ENCODE results near the gene GRIK4.

Gene GRIK4

GRCh38 chr11:120801801-120802689, 290.5 kb downstream of the GRIK4 start:
- no peak for TF ChIP-seq TAF1 (IDR thresholded peaks at IDR 0.05; ENCODE audit: borderline replicate concordance, insufficient read depth, low read length)
- TF ChIP-seq, protein P1, sequence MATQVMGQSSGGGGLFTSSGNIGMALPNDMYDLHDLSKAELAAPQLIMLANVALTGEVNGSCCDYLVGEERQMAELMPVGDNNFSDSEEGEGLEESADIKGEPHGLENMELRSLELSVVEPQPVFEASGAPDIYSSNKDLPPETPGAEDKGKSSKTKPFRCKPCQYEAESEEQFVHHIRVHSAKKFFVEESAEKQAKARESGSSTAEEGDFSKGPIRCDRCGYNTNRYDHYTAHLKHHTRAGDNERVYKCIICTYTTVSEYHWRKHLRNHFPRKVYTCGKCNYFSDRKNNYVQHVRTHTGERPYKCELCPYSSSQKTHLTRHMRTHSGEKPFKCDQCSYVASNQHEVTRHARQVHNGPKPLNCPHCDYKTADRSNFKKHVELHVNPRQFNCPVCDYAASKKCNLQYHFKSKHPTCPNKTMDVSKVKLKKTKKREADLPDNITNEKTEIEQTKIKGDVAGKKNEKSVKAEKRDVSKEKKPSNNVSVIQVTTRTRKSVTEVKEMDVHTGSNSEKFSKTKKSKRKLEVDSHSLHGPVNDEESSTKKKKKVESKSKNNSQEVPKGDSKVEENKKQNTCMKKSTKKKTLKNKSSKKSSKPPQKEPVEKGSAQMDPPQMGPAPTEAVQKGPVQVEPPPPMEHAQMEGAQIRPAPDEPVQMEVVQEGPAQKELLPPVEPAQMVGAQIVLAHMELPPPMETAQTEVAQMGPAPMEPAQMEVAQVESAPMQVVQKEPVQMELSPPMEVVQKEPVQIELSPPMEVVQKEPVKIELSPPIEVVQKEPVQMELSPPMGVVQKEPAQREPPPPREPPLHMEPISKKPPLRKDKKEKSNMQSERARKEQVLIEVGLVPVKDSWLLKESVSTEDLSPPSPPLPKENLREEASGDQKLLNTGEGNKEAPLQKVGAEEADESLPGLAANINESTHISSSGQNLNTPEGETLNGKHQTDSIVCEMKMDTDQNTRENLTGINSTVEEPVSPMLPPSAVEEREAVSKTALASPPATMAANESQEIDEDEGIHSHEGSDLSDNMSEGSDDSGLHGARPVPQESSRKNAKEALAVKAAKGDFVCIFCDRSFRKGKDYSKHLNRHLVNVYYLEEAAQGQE (IDR thresholded peaks at IDR 0.05; ENCODE audit: insufficient read depth in 1 of 2, low read depth in 2 of 2, low read length in 2 of 2), result no peak

DNA sequence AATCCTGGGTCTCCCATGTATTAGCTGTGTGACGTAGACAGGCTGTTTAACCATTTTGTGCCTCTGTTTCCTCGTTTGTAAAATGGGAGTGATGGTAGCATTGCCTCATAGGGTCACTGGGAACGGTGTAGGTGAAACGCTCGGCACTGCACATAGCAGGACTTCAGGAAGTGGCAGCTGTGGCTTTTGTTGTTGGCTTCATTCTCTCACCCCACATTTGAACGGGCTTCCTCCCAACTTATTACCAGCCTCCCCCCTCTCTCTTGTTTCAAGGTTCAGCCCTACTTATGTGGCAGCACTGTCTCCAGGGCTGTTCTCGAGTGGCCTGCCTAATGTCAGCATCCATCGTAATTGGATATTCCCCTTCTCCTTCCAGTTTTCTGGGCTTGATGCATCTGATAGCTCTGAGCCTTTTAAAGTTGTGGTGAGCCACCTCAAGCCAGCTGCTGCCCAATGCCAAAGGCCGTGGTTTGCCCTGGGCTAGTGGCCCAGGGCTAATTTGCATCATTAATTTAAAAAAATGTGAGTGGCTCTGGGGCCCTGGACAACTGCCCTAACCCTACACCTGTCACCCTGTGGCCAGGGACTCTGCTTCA, 294.5 kb downstream of the GRIK4 start:
- TF ChIP-seq POLR2AphosphoS5 (IDR thresholded peaks at IDR 0.05; ENCODE audit: low read depth, low read length), result no peak
- TF ChIP-seq, protein P1 (IDR thresholded peaks at IDR 0.05; ENCODE audit: insufficient read depth in 1 of 2, low read depth in 2 of 2, low read length in 2 of 2), result no peak
- no peak for TF ChIP-seq TAF1 (IDR thresholded peaks at IDR 0.05; ENCODE audit: borderline replicate concordance, insufficient read depth, low read length)
- TF ChIP-seq SIN3A (IDR thresholded peaks at IDR 0.05; ENCODE audit: borderline replicate concordance, insufficient read depth, low read length), result no peak
- no peak for TF ChIP-seq FOXP2 (optimal IDR thresholded peaks at IDR 0.05; ENCODE audit: borderline replicate concordance, extremely low read depth, extremely low read length, insufficient read depth)

DNA sequence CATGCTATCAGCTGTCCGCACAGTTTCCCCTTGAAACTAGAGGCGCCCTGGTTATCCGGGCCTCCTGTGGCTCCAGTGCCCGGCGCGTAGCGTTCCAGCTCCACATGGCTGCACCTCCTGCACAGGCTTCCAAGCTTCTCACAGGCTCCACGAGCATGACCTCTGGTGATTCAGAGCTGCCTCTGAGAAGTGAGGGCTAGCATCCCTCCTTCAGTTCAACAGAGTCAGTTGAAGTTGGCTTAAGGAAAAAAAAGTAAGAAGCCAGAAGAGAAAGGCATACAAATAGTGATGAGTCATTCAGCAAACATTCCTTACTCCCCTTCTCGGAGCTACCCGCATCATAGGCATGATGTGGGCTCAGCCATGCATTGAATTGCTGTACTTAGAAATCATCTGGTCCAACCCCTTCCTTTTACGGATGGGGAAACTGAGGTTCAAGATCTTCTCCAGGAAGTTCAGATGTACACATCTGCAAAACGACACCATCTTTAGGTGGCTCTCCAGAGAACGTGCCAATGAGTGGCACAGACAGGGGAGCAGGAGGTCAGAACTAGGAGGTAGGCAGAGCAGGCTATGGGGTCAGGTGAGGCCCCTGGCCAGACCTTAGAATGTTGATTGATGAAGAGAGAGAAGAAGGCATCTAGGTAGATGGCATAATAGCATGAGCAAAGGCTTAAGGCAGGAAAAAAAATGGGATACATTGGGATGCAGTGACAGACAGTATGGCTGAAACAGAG, 296.0 kb downstream of the GRIK4 start:
- no peak for TF ChIP-seq POLR2AphosphoS5 (IDR thresholded peaks at IDR 0.05; ENCODE audit: low read depth, low read length)
- TF ChIP-seq TAF1 (IDR thresholded peaks at IDR 0.05; ENCODE audit: borderline replicate concordance, insufficient read depth, low read length), result no peak
- TF ChIP-seq SIN3A (IDR thresholded peaks at IDR 0.05; ENCODE audit: borderline replicate concordance, insufficient read depth, low read length), result no peak
- TF ChIP-seq FOXP2 (optimal IDR thresholded peaks at IDR 0.05; ENCODE audit: borderline replicate concordance, extremely low read depth, extremely low read length, insufficient read depth), result no peak
- TF ChIP-seq, protein P1 (IDR thresholded peaks at IDR 0.05; ENCODE audit: insufficient read depth in 1 of 2, low read depth in 2 of 2, low read length in 2 of 2), result no peak

GRCh38 chr11:120808616-120809050, 297.1 kb downstream of the GRIK4 start:
- no peak for TF ChIP-seq TAF1 (IDR thresholded peaks at IDR 0.05; ENCODE audit: borderline replicate concordance, insufficient read depth, low read length)
- TF ChIP-seq FOXP2 (optimal IDR thresholded peaks at IDR 0.05; ENCODE audit: borderline replicate concordance, extremely low read depth, extremely low read length, insufficient read depth), result no peak
- TF ChIP-seq POLR2AphosphoS5 (IDR thresholded peaks at IDR 0.05; ENCODE audit: low read depth, low read length), result no peak
- TF ChIP-seq SIN3A (IDR thresholded peaks at IDR 0.05; ENCODE audit: borderline replicate concordance, insufficient read depth, low read length), result no peak
- TF ChIP-seq, protein P1 (IDR thresholded peaks at IDR 0.05; ENCODE audit: insufficient read depth in 1 of 2, low read depth in 2 of 2, low read length in 2 of 2), result no peak

Measured in PFSK-1 (cell line).